T-cell (primary cell): ENCODE data around the gene PCBP3. TPM values are rescaled to one million over a fixed set of nuclear protein-coding genes. Genes with fewer than 3 reads are reported as not detected.

Experiments
- ATAC-seq, 4 experiments: fragments of 200-7000 bp in 3 of 4; fragments of 150-1000 bp in 1 of 4; cut with Tn5 transposase; replicated peaks in 1 of 4; 1 replicate in 3 of 4; 2 replicates in 1 of 4; pipeline ENCODE4 v1.10.0; 2021; ENCODE audit warnings: moderate library complexity in 3 of 4, mild to moderate bottlenecking in 2 of 4, moderate number of reproducible peaks in 1 of 4
- CTCF ChIA-PET, 2 donors: fragments of 300-600 bp; sonication (Branson Sonifier 250); formaldehyde crosslinking; loops; one replicate each; lab custom pipeline; 2022; ENCODE audit warnings: antibody characterized with exemption in 2 of 2; lab: Charles Lee
- POLR2A ChIA-PET, 2 donors: fragments of 300-600 bp; sonication (Branson Sonifier 250); formaldehyde crosslinking; loops; one replicate each; lab custom pipeline; 2022; ENCODE audit warnings: antibody characterized with exemption in 2 of 2; lab: Charles Lee
- DNase-seq, 35 experiments: peaks; one replicate each; pipeline versions ENCODE4 v3.0.0 to v3.0.0-alpha.2; 2013 to 2023
- H3K27ac ChIP-seq: one replicate; pipeline ENCODE4 v1.5.1; 2013; ENCODE audit warnings: low read length
- H3K27me3 ChIP-seq, 2 experiments: replicated peaks in 1 of 2; 1 replicate in 1 of 2; 2 replicates in 1 of 2; pipeline versions ENCODE4 v1.6.1 to v1.7.0; 2013; ENCODE audit warnings: low read length in 1 of 2, mixed read lengths in 1 of 2; ENCODE audit not compliant: control insufficient read depth in 2 of 2, insufficient read depth in 2 of 2; ENCODE audit errors: extremely low read depth in 1 of 2
- H3K36me3 ChIP-seq, 2 donors: 1 replicate in 1 of 2; 2 replicates in 1 of 2; pipeline versions ENCODE4 v1.6.1 to v1.7.0; 2013; ENCODE audit warnings: low read length in 1 of 2; ENCODE audit not compliant: control insufficient read depth in 2 of 2, insufficient read depth in 1 of 2; ENCODE audit errors: extremely low read depth in 1 of 2
- H3K4me1 ChIP-seq, 2 experiments: 1 replicate in 1 of 2; 2 replicates in 1 of 2; pipeline versions ENCODE4 v1.6.1 to v1.7.0; 2013; ENCODE audit warnings: low read length in 2 of 2, mixed read lengths in 1 of 2; ENCODE audit not compliant: insufficient read depth in 2 of 2, control insufficient read depth in 1 of 2; ENCODE audit errors: extremely low read depth in 1 of 2
- H3K4me3 ChIP-seq, 2 donors: 1 replicate in 1 of 2; 2 replicates in 1 of 2; pipeline versions ENCODE4 v1.5.1 to v1.7.0; 2013; ENCODE audit warnings: mild to moderate bottlenecking in 2 of 2, low read length in 1 of 2, moderate library complexity in 1 of 2; ENCODE audit not compliant: control insufficient read depth in 1 of 2; ENCODE audit errors: extremely low read depth in 1 of 2
- H3K9me3 ChIP-seq: 2 replicates; pipeline ENCODE4 v1.7.0; 2013
- H3K27ac Mint-ChIP-seq, 2 donors: one replicate each; pipeline ENCODE4 v1.8.0; 2020 to 2021; ENCODE audit warnings: mild to moderate bottlenecking in 2 of 2, mixed read lengths in 2 of 2
- H3K27me3 Mint-ChIP-seq, 2 donors: one replicate each; pipeline ENCODE4 v1.8.0; 2021 to 2022; ENCODE audit warnings: mixed read lengths in 2 of 2
- H3K36me3 Mint-ChIP-seq: one replicate; pipeline ENCODE4 v1.8.0; 2021; ENCODE audit warnings: mixed read lengths
- H3K4me1 Mint-ChIP-seq, 3 donors: one replicate each; pipeline ENCODE4 v1.8.0; 2020 to 2022; ENCODE audit warnings: mixed read lengths in 3 of 3, mild to moderate bottlenecking in 1 of 3
- H3K4me3 Mint-ChIP-seq, 3 donors: one replicate each; pipeline ENCODE4 v1.8.0; 2020 to 2022; ENCODE audit warnings: mild to moderate bottlenecking in 3 of 3, mixed read lengths in 3 of 3, moderate library complexity in 3 of 3
- H3K9me3 Mint-ChIP-seq, 3 donors: one replicate each; pipeline ENCODE4 v1.8.0; 2020 to 2022; ENCODE audit warnings: mixed read lengths in 3 of 3
- WGBS: methylation state at CpG from one replicate; pipeline ENCODE4 v1.1.5; 2013; ENCODE audit warnings: missing lambda C conversion rate; ENCODE audit not compliant: insufficient coverage; 5-methylcytosine and 5-hydroxymethylcytosine counted together
- total RNA-seq, 35 experiments: library from RNA in 6 of 35; stranded (reverse) in 6 of 35; fragments of 120-200 nt in 1 of 35; gene quantifications; one replicate each; pipeline versions ENCODE4 v1.2.1 to v1.2.4 and lab custom pipeline; 2013 to 2026

The PCBP3 gene
- total RNA-seq, 5 donors from 2014 or later (not counting 1 experiment from before 2014, with no cell fraction given): 1.5 to 4.2 (median 2.8) TPM

DNA sequence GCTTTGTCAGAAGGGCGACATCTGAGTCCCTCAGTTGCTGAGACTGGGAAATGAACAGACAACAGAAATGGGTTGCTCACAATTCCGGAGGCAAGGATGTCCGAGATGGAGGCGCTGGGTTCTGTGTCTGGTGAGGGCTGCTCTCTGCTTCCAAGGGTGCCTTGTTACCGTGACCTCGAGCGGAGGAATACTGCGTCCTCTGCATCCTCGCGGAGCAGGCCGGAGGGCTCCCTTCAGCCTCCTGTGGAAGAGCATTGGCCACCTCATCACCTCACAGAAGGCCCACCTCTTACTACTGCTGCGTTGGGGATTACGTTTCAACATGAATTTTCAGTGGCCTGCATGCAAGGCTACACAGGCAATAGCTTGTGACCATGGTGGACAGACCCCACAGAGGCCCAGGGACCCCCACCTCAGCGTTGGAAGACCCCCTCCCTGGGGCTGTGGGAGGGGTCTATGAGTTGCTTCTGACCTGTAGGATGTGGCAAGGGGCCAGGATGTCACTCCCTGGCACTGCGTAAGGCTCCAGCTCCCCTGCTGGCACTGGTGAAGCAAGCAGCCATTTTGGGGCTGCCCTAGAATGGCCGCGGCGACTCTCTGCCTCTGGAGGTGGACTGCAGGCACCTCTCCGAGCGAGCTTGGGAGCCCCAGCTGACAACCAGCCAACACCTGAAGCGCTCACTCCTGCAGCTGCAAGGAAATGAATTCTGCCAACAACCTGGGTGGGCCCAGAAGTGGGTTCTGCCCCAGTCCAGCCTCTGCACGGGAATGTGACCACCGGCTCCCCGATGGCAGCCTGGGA is 301.7 kb downstream of the PCBP3 start:
- Histone ChIP-seq H3K27me3 (peaks cover 0 to 34% of the 10 kb centered on the region in 2 experiments), H3K4me1 (no peaks in the 10 kb centered on the region), H3K9me3 (no peaks in the 10 kb centered on the region), H3K4me3 (no peak overlapping the region), H3K36me3 (no peaks in the 10 kb centered on the region), H3K27ac (no peak overlapping the region)
- POLR2A ChIA-PET: no interaction called here
- no peaks in the 10 kb centered on the region for H3K4me1 Mint-ChIP-seq
- no peaks in the 10 kb centered on the region for H3K9me3 Mint-ChIP-seq
- CTCF ChIA-PET: no interaction called here
- DNase-seq (no peak), ATAC-seq (no peak)
- H3K27me3 Mint-ChIP-seq: no peaks in the 10 kb centered on the region
- H3K27ac Mint-ChIP-seq: no peak overlapping the region
- 90% methylated on average over 18 of the region's 24 CpGs for WGBS
- no peak overlapping the region for H3K4me3 Mint-ChIP-seq
- H3K36me3 Mint-ChIP-seq: no peaks in the 10 kb centered on the region

DNA sequence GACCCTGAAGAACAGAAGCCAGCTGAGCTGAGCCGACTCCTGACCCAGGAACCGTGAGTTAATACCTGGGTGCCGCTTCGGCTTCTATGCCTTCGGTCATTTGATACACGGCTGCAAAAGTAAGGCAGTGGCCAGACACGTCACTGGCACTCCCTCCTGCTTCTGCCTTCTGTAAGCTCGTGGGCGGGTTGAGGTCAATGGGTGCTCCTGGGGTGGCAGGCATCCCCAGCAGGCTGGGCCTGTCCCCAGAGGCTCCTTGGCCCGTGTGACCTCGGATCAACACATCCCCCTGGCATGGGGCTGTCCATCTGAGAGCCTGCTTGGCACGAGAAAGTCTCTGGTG is 302.3 kb downstream of the PCBP3 start:
- H3K27me3 ChIP-seq: peaks cover 0 to 36% of the 10 kb centered on the region in 2 experiments
- no peak overlapping the region for H3K4me3 ChIP-seq
- no peaks in the 10 kb centered on the region for H3K4me1 ChIP-seq
- Mint-ChIP-seq H3K9me3 (no peaks in the 10 kb centered on the region), H3K27ac (no peak overlapping the region), H3K36me3 (no peaks in the 10 kb centered on the region), H3K4me3 (no peak overlapping the region), H3K4me1 (no peaks in the 10 kb centered on the region), H3K27me3 (peaks cover under 1% of the 10 kb centered on the region in 2 donors)
- 82% methylated on average over 12 of the region's 12 CpGs for WGBS
- ChIA-PET CTCF (no interaction called here), POLR2A (no interaction called here)
- no peaks in the 10 kb centered on the region for H3K9me3 ChIP-seq
- H3K27ac ChIP-seq: no peak overlapping the region
- no peak for ATAC-seq
- DNase-seq: no peak
- no peaks in the 10 kb centered on the region for H3K36me3 ChIP-seq

DNA sequence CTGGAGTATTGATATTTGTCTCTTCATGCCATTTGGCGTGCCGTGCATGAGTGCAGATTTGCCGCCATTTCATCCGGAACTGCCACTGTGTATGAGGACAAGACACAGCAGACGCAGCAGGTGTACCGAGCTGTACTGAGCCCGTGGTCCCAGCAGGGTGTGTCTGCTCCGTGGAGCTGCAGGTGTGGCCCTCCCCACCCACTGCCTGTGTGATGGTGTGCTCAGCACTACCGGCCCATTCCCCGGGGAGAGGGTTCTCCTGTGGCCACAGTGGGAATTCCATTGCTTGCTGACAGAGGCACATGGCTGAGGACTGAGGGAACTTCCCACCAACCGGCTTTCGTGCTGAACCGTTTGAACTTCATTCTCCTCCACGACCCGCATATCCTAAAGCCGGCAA is 303.8 kb downstream of the PCBP3 start:
- no peak overlapping the region for H3K27ac ChIP-seq
- H3K27me3 Mint-ChIP-seq: peaks cover 4 to 9% of the 10 kb centered on the region in 2 donors
- H3K4me1 ChIP-seq: no peaks in the 10 kb centered on the region
- CTCF ChIA-PET: no interaction called here
- no peaks in the 10 kb centered on the region for H3K36me3 Mint-ChIP-seq
- H3K27ac Mint-ChIP-seq: no peak overlapping the region
- no peak for DNase-seq
- no peak for ATAC-seq
- no peaks in the 10 kb centered on the region for H3K4me1 Mint-ChIP-seq
- H3K36me3 ChIP-seq: no peaks in the 10 kb centered on the region
- peaks cover 0 to 39% of the 10 kb centered on the region in 2 experiments for H3K27me3 ChIP-seq
- H3K9me3 ChIP-seq: no peaks in the 10 kb centered on the region
- no peaks in the 10 kb centered on the region for H3K9me3 Mint-ChIP-seq
- no peak overlapping the region for H3K4me3 ChIP-seq
- H3K4me3 Mint-ChIP-seq: no peak overlapping the region
- POLR2A ChIA-PET: no interaction called here
- WGBS: 82% methylated on average over 14 of the region's 16 CpGs

DNA sequence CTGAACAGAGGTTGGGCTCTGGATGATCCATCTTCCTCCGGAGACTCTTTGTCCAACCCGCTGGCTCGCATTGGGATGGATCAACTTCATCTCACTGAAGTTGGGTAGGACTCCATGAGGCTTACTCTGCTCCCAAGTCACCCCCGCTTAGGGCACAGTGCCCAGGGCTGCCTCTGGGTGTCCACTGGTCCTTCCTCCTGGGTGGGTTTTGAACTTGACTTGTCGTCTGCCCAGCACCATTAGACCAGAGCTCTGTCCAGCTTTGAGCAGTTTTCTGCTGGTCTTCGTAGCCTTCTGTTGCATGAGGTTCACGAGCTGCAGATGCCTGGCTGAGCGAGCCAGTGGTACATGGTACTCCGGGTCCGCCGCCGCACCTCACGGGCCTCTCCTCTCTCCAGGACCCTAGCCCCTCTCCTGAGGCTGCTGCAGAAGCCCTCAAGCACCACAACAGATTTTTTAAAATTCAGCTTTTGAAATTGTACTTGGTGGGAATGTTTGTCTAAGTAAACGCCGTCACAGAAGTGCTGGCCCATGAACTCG is 304.3 kb downstream of the PCBP3 start:
- POLR2A ChIA-PET: no interaction called here
- Histone ChIP-seq H3K27me3 (peaks cover 0 to 38% of the 10 kb centered on the region in 2 experiments), H3K4me3 (no peak overlapping the region)

GRCh38 chr21:45948576-45949141 is 305.1 kb downstream of the PCBP3 start:
- ATAC-seq (no peak), DNase-seq (no peak)
- Histone ChIP-seq H3K36me3 (no peaks in the 10 kb centered on the region), H3K4me3 (no peak overlapping the region), H3K27me3 (peaks cover 0 to 33% of the 10 kb centered on the region in 2 experiments), H3K27ac (no peak overlapping the region), H3K9me3 (no peaks in the 10 kb centered on the region), H3K4me1 (no peaks in the 10 kb centered on the region)
- CTCF ChIA-PET: no interaction called here
- Mint-ChIP-seq H3K4me1 (no peaks in the 10 kb centered on the region), H3K9me3 (no peaks in the 10 kb centered on the region), H3K4me3 (no peak overlapping the region), H3K27ac (no peak overlapping the region), H3K36me3 (no peaks in the 10 kb centered on the region), H3K27me3 (peaks cover 4 to 17% of the 10 kb centered on the region in 2 donors)
- POLR2A ChIA-PET: no interaction called here
- 80% methylated on average over 13 of the region's 29 CpGs for WGBS

More for the DNA sequence above, 304.3 kb downstream of the PCBP3 start:
- Mint-ChIP-seq H3K36me3 (no peaks in the 10 kb centered on the region), H3K9me3 (no peaks in the 10 kb centered on the region), H3K27ac (no peak overlapping the region), H3K4me3 (no peak overlapping the region), H3K27me3 (peaks cover 4 to 13% of the 10 kb centered on the region in 2 donors), H3K4me1 (no peaks in the 10 kb centered on the region)
- Histone ChIP-seq H3K27ac (no peak overlapping the region), H3K9me3 (no peaks in the 10 kb centered on the region), H3K4me1 (no peaks in the 10 kb centered on the region), H3K36me3 (no peaks in the 10 kb centered on the region)
- 91% methylated on average over 9 of the region's 16 CpGs for WGBS
- no peak for DNase-seq
- no peak for ATAC-seq
- CTCF ChIA-PET: no interaction called here

DNA sequence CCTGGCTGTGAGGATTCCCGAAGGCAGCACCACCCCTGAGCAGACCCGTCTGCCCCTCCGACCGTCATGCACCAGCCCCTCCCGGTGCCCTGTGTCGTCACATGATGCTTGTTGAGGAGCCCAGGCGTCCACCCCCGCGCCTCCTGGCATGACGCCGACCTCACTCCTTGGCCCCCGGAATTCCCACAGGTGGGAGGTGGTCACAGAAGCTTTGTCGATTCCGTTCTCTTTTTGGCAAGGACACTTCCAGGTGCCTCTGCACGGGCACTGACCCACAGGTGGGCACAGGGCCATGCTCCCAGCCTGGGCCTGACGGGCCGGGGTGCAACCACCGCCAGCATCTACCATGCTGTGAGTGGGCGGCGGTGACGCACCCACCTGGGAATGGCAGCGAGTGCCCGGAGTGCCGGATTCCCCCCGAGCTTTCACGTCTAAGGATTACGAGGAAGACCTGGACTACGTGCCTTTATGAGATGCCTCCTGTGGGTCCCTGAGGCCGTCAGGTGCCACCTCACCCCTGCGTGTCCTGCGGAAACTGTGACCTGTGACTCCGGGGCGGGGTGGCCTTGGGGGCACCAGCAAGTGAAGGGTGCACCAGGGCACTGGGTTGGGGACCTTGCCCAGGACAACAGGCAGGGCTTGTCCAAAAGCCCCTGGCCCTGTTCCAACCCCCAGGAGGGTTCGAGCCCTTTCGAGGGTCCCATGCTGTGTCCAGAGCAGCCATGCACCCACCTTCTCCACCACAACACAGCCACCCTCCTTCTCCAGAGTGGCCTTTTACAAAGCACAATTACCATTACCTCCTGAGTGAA is 306.6 kb downstream of the PCBP3 start:
- H3K4me3 Mint-ChIP-seq: no peak overlapping the region
- 87% methylated on average over 35 of the region's 35 CpGs for WGBS
- ATAC-seq (no peak), DNase-seq (no peak)
- H3K36me3 Mint-ChIP-seq: no peaks in the 10 kb centered on the region
- H3K27ac Mint-ChIP-seq: no peak overlapping the region
- H3K27me3 Mint-ChIP-seq: peaks cover 4 to 20% of the 10 kb centered on the region in 2 donors
- no peaks in the 10 kb centered on the region for H3K9me3 ChIP-seq
- H3K27me3 ChIP-seq: peaks cover 0 to 33% of the 10 kb centered on the region in 2 experiments
- no peak overlapping the region for H3K4me3 ChIP-seq
- no peaks in the 10 kb centered on the region for H3K4me1 Mint-ChIP-seq
- no peaks in the 10 kb centered on the region for H3K36me3 ChIP-seq
- CTCF ChIA-PET: no interaction called here
- H3K9me3 Mint-ChIP-seq: no peaks in the 10 kb centered on the region
- no peak overlapping the region for H3K27ac ChIP-seq
- POLR2A ChIA-PET: no interaction called here
- H3K4me1 ChIP-seq: no peaks in the 10 kb centered on the region
